GM12891 (cell line): Measurements from ENCODE around the gene BLTP2.

Experiments
- PAX5 ChIP-seq: IDR thresholded peaks from 2 replicates; pipeline ENCODE4 v1.6.1; 2011; ENCODE audit warnings: low read length, moderate library complexity, mild to moderate bottlenecking; ENCODE audit not compliant: insufficient read depth, severe bottlenecking
- POLR2A ChIP-seq: IDR thresholded peaks from 2 replicates; pipeline ENCODE4 v1.6.1; 2011; ENCODE audit warnings: low read depth, low read length, control low read depth
- POLR2AphosphoS5 ChIP-seq: IDR thresholded peaks from 2 replicates; pipeline ENCODE4 v1.6.1; 2011; ENCODE audit warnings: low read depth, low read length, control low read depth
- POU2F2 ChIP-seq: IDR thresholded peaks from 2 replicates; pipeline ENCODE4 v1.6.1; 2011; ENCODE audit warnings: low read depth, mild to moderate bottlenecking, control low read depth, low read length, moderate library complexity
- SPI1 ChIP-seq: IDR thresholded peaks from 2 replicates; pipeline ENCODE4 v1.6.1; 2011; ENCODE audit warnings: low read depth, low read length, control low read depth
- TAF1 ChIP-seq: IDR thresholded peaks from 2 replicates; pipeline ENCODE4 v1.6.1; 2011; ENCODE audit warnings: low read depth, low read length, control low read depth

GRCh38 chr17:28662527-28662829, 17.5 kb upstream of the BLTP2 start:
- TF ChIP-seq POLR2A (no peak), POLR2AphosphoS5 (no peak), SPI1 (no peak), TAF1 (no peak), POU2F2 (no peak), PAX5 (no peak)
